A549 (cell line): ENCODE results near the gene CABCOCO1. TPM values are rescaled to one million over a fixed set of nuclear protein-coding genes. Genes with fewer than 3 reads are reported as not detected.

Experiments used
- ATAC-seq, 2 experiments: fragments of 200-7000 bp in 1 of 2; fragments of >200 bp in 1 of 2; cut with Nextera tagmentation in 1 of 2; cut with Tn5 transposase in 1 of 2; 3 replicates each; pipeline versions ENCODE4 v1.8.0 to v1.9.1; 2018 to 2020; ENCODE audit warnings: mild to moderate bottlenecking in 1 of 2, moderate library complexity in 1 of 2
- CTCF ChIA-PET: fragments of 300-600 bp; sonication (Branson Sonifier 250); formaldehyde crosslinking; extraction: SDS; loops from one replicate; lab custom pipeline; 2021; ENCODE audit warnings: antibody characterized with exemption, inconsistent platforms; lab: Yijun Ruan, JAX
- POLR2A ChIA-PET: fragments of 350-600 bp; formaldehyde crosslinking; extraction: SDS; loops from one replicate; lab custom pipeline; 2021; ENCODE audit warnings: antibody characterized with exemption, inconsistent platforms; lab: Yijun Ruan, JAX
- DNase-seq, 2 experiments: peaks; one replicate each; pipeline versions ENCODE4 v3.0.0 to v3.0.0-alpha.2; 2011 to 2016; ENCODE audit warnings: low read depth in 1 of 2, low spot score in 1 of 2
- FAIRE-seq: peaks from 2 replicates; lab custom pipeline; 2011; peaks lifted over from hg19 to GRCh38; lab: Jason Lieb, UNC
- H3K27ac ChIP-seq, 2 experiments: fragments of >200 bp; sonication (Bioruptor Twin); formaldehyde crosslinking; 3 replicates each; pipeline ENCODE4 v1.5.1; 2016 to 2017
- H3K4me1 ChIP-seq: fragments of >200 bp; sonication (Bioruptor Twin); formaldehyde crosslinking; 3 replicates; pipeline ENCODE4 v1.6.1; 2016
- H3K4me2 ChIP-seq: fragments of >200 bp; sonication (Bioruptor Twin); formaldehyde crosslinking; 3 replicates; pipeline ENCODE4 v1.6.1; 2016
- H3K4me3 ChIP-seq: fragments of >200 bp; sonication (Bioruptor Twin); formaldehyde crosslinking; 3 replicates; pipeline ENCODE4 v1.5.1; 2016
- H3K9me3 ChIP-seq: fragments of >200 bp; sonication (Bioruptor Twin); formaldehyde crosslinking; 3 replicates; pipeline ENCODE4 v1.6.1; 2016
- ATOH8 ChIP-seq: fragments of 250-450 bp; sonication (Bioruptor Pico); IDR thresholded peaks from 2 replicates; pipeline ENCODE4 v1.5.0; 2020; ENCODE audit warnings: low read depth, mild to moderate bottlenecking, moderate library complexity
- CBX2 ChIP-seq: fragments of 200-600 bp; sonication (generic); IDR thresholded peaks from 2 replicates; pipeline ENCODE4 v1.6.1; 2016; ENCODE audit warnings: low read depth, mild to moderate bottlenecking, borderline replicate concordance
- CEBPB ChIP-seq, 2 experiments: fragments of >200 bp in 1 of 2; sonication (Bioruptor Twin) in 1 of 2; formaldehyde crosslinking in 1 of 2; IDR thresholded peaks; 2 replicates each; pipeline ENCODE4 v1.6.1; 2012 to 2016
- CHD2 ChIP-seq: fragments of 150-350 bp; IDR thresholded peaks from 2 replicates; pipeline ENCODE4 v1.6.1; 2014; ENCODE audit warnings: low read length; ENCODE audit not compliant: partially characterized antibody
- EHMT2 ChIP-seq: fragments of 200-600 bp; sonication (generic); IDR thresholded peaks from 2 replicates; pipeline ENCODE4 v1.6.1; 2016; ENCODE audit warnings: antibody characterized with exemption, low read depth, mild to moderate bottlenecking, moderate library complexity
- ESRRA ChIP-seq: fragments of 150-350 bp; IDR thresholded peaks from 2 replicates; pipeline ENCODE4 v1.6.1; 2014; ENCODE audit warnings: mild to moderate bottlenecking, low read length, borderline replicate concordance
- GATA3 ChIP-seq: IDR thresholded peaks from 2 replicates; pipeline ENCODE4 v1.6.1; 2012; ENCODE audit warnings: borderline replicate concordance
- HDAC2 ChIP-seq: fragments of 200-600 bp; sonication (generic); IDR thresholded peaks from 2 replicates; pipeline ENCODE4 v1.6.1; 2016
- HEYL ChIP-seq: fragments of 250-450 bp; sonication (Bioruptor Pico); IDR thresholded peaks from 2 replicates; pipeline ENCODE4 v1.8.0; 2021; ENCODE audit warnings: mild to moderate bottlenecking, moderate library complexity
- JUN ChIP-seq, 2 experiments: fragments of >200 bp; sonication (Bioruptor Twin); formaldehyde crosslinking; IDR thresholded peaks; 2 replicates in 1 of 2; 3 replicates in 1 of 2; pipeline ENCODE4 v1.6.1; 2016 to 2017
- JUNB ChIP-seq: fragments of >200 bp; sonication (Bioruptor Twin); formaldehyde crosslinking; IDR thresholded peaks from 2 replicates; pipeline ENCODE4 v1.6.1; 2016
- KDM1A ChIP-seq: fragments of 200-600 bp; sonication (generic); IDR thresholded peaks from 2 replicates; pipeline ENCODE4 v1.6.1; 2016; ENCODE audit warnings: low read depth, mild to moderate bottlenecking
- MAFK ChIP-seq: fragments of 450-650 bp; IDR thresholded peaks from 2 replicates; pipeline ENCODE4 v1.6.1; 2014; ENCODE audit not compliant: partially characterized antibody
- NR3C1 ChIP-seq: fragments of >200 bp; sonication (Bioruptor Twin); formaldehyde crosslinking; IDR thresholded peaks from 3 replicates; pipeline ENCODE4 v1.6.1; 2017
- POLR2A ChIP-seq: IDR thresholded peaks from 2 replicates; pipeline ENCODE4 v1.6.1; 2012; ENCODE audit warnings: mild to moderate bottlenecking, low read length
- RARB ChIP-seq: fragments of 250-450 bp; sonication (Bioruptor Pico); IDR thresholded peaks from 2 replicates; pipeline ENCODE4 v1.8.0; 2021; ENCODE audit warnings: mild to moderate bottlenecking, moderate library complexity
- RNF2 ChIP-seq: fragments of 200-600 bp; sonication (generic); IDR thresholded peaks from 2 replicates; pipeline ENCODE4 v1.6.1; 2016; ENCODE audit warnings: low read depth, mild to moderate bottlenecking, antibody characterized with exemption, moderate library complexity, borderline replicate concordance
- SMC3 ChIP-seq: fragments of >200 bp; sonication (Bioruptor Twin); formaldehyde crosslinking; IDR thresholded peaks from 3 replicates; pipeline ENCODE4 v1.6.1; 2018; ENCODE audit warnings: inconsistent platforms
- TP53 ChIP-seq: fragments of 250-450 bp; sonication (Bioruptor Pico); IDR thresholded peaks from 2 replicates; pipeline ENCODE4 v1.5.0; 2021; ENCODE audit warnings: mild to moderate bottlenecking, moderate library complexity
- ZSCAN20 ChIP-seq: fragments of 250-450 bp; sonication (Bioruptor Pico); IDR thresholded peaks from 2 replicates; pipeline ENCODE4 v1.8.0; 2022; ENCODE audit warnings: mild to moderate bottlenecking, moderate library complexity
- WGBS: methylation state at CpG from one replicate; pipeline ENCODE4 v1.1.6; 2017; ENCODE audit errors: missing lambda C conversion rate; 5-methylcytosine and 5-hydroxymethylcytosine counted together
- polyA plus RNA-seq, 4 experiments: library from polyadenylated mRNA; depleted of rRNA in 3 of 4; stranded (reverse); fragments of >200 nt; fragmentation: RNase III in 1 of 4; extraction: RNeasy Plus Mini Kit Qiagen cat#74134 plus additional on column Dnase treatment in 1 of 4; gene quantifications; 2 replicates in 3 of 4; 3 replicates in 1 of 4; pipeline ENCODE4 v1.2.3, GENCODE V29; 2011 to 2017
- TF ChIP-seq, protein P1 (sequence below): fragments of 200-600 bp; sonication (generic); IDR thresholded peaks from 2 replicates; pipeline ENCODE4 v1.6.1; 2016; ENCODE audit warnings: antibody characterized with exemption, mild to moderate bottlenecking, moderate library complexity
- TF ChIP-seq, protein P2 (sequence below): fragments of 450-650 bp; IDR thresholded peaks from 2 replicates; pipeline ENCODE4 v1.6.1; 2014; ENCODE audit warnings: antibody characterized with exemption
- TF ChIP-seq, protein P3 (sequence below): fragments of 250-450 bp; sonication (Bioruptor Pico); IDR thresholded peaks from 2 replicates; pipeline ENCODE4 v1.5.0; 2021; ENCODE audit warnings: mild to moderate bottlenecking, moderate library complexity, borderline replicate concordance

The CABCOCO1 gene
- polyA plus RNA-seq, 2 of the 4 experiments (the other 2 are of a cell fraction): 0.77 to 1.1 TPM

- POLR2A ChIA-PET: no interaction called here
- no peak for FAIRE-seq
Measured at GRCh38 chr10:61812052-61812721, 149.5 kb downstream of the CABCOCO1 start.

DNA sequence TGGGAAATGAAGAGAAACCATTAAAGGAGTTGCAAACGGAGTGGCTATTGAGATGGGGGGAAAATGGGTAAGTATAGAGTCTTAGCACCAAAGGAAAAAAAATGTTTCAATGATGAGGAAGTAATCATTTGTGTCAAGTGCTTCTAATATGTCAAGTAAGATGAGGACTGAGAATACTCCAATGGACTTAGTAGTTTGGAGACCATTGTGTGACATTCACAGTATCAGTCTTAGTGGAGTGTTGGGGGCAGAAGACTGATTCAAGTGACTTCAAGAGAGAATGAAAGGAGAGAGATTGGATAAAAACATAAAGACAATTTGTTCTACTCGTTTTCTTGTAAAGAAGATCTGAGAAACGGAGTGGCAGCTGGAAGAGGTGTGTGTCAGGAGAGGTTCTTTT, 150.2 kb downstream of the CABCOCO1 start:
- ChIA-PET POLR2A (no interaction called here), CTCF (interaction anchor here (0.7 kb wide), 1 partner anchor 14 kb away, joined by 4 read pairs; no protein-coding TSS in a partner anchor)
- no peak overlapping the region for H3K4me3 ChIP-seq
- no peaks in the 10 kb centered on the region for H3K9me3 ChIP-seq
- no peak for FAIRE-seq
- no peak overlapping the region for H3K27ac ChIP-seq
- ATAC-seq: no peak
- DNase-seq: no peak
- TF ChIP-seq HEYL (CRISPR knock-in tag): no peak
- no peak for TF ChIP-seq EHMT2
- TF ChIP-seq SMC3: no peak
- no peak for TF ChIP-seq JUN (IDR thresholded peaks at IDR 0.05)
- TF ChIP-seq NR3C1: no peak
- no peak for TF ChIP-seq ESRRA
- TF ChIP-seq, protein P1, sequence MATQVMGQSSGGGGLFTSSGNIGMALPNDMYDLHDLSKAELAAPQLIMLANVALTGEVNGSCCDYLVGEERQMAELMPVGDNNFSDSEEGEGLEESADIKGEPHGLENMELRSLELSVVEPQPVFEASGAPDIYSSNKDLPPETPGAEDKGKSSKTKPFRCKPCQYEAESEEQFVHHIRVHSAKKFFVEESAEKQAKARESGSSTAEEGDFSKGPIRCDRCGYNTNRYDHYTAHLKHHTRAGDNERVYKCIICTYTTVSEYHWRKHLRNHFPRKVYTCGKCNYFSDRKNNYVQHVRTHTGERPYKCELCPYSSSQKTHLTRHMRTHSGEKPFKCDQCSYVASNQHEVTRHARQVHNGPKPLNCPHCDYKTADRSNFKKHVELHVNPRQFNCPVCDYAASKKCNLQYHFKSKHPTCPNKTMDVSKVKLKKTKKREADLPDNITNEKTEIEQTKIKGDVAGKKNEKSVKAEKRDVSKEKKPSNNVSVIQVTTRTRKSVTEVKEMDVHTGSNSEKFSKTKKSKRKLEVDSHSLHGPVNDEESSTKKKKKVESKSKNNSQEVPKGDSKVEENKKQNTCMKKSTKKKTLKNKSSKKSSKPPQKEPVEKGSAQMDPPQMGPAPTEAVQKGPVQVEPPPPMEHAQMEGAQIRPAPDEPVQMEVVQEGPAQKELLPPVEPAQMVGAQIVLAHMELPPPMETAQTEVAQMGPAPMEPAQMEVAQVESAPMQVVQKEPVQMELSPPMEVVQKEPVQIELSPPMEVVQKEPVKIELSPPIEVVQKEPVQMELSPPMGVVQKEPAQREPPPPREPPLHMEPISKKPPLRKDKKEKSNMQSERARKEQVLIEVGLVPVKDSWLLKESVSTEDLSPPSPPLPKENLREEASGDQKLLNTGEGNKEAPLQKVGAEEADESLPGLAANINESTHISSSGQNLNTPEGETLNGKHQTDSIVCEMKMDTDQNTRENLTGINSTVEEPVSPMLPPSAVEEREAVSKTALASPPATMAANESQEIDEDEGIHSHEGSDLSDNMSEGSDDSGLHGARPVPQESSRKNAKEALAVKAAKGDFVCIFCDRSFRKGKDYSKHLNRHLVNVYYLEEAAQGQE: no peak
- 17% methylated on average over 3 of the region's 3 CpGs for WGBS
- no peak overlapping the region for H3K4me2 ChIP-seq
- H3K4me1 ChIP-seq: no peaks in the 10 kb centered on the region

More at GRCh38 chr10:61812052-61812721, 149.5 kb downstream of the CABCOCO1 start:
- no peak for DNase-seq
- Histone ChIP-seq H3K4me3 (no peak overlapping the region), H3K27ac (no peak overlapping the region), H3K4me1 (no peaks in the 10 kb centered on the region), H3K4me2 (no peak overlapping the region)
- no peak for ATAC-seq
- CTCF ChIA-PET: no interaction called here
- WGBS: 70% methylated on average over 5 of the region's 5 CpGs
- no peak for TF ChIP-seq GATA3
- TF ChIP-seq CBX2: no peak
- TF ChIP-seq CHD2: no peak
- no peak for TF ChIP-seq TP53 (CRISPR knock-in tag)
- no peak for TF ChIP-seq HEYL (CRISPR knock-in tag)
- TF ChIP-seq, all 56 proteins: peak for 0
- no peaks in the 10 kb centered on the region for H3K9me3 ChIP-seq

GRCh38 chr10:61814160-61814559, 151.4 kb downstream of the CABCOCO1 start:
- ATAC-seq: no peak
- no peaks in the 10 kb centered on the region for H3K4me1 ChIP-seq
- H3K9me3 ChIP-seq: no peaks in the 10 kb centered on the region
- no peak for DNase-seq
- TF ChIP-seq KDM1A: no peak
- TF ChIP-seq MAFK: peak; percentile 70
- no peak for TF ChIP-seq POLR2A
- H3K27ac ChIP-seq: no peak overlapping the region
- 91% methylated on average over 2 of the region's 2 CpGs for WGBS
- FAIRE-seq: no peak
- POLR2A ChIA-PET: no interaction called here
- CTCF ChIA-PET: interaction anchor here (1.8 kb wide), 1 partner anchor 21 kb away, joined by 6 read pairs; no protein-coding TSS in a partner anchor
- no peak overlapping the region for H3K4me2 ChIP-seq
- H3K4me3 ChIP-seq: no peak overlapping the region

DNA sequence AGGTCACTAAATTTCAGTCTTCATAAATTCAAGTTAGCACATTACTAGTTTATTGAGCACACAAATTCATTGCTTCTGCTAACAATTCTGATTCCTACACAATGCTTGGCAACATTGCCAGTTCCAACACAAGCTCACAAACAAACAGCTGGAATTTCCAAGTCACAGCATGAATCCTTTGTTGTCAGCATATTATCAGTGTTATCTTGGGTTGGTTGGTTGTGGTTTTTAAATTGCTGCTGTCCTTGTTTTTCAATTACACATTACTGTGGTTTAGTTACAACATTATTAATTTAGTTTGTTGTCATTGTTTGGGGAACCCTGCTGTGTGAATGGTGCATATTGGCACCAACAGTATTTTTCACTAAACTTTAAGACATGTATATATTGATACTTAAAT, 152.8 kb downstream of the CABCOCO1 start:
- Histone ChIP-seq H3K4me1 (no peaks in the 10 kb centered on the region), H3K4me2 (no peak overlapping the region), H3K4me3 (no peak overlapping the region), H3K9me3 (no peaks in the 10 kb centered on the region), H3K27ac (no peak overlapping the region)
- ChIA-PET CTCF (interaction anchor here (1.8 kb wide), 1 partner anchor 20 kb away, joined by 6 read pairs; no protein-coding TSS in a partner anchor), POLR2A (no interaction called here)
- ATAC-seq: no peak
- DNase-seq: no peak
- no peak for FAIRE-seq
- TF ChIP-seq HEYL (CRISPR knock-in tag): no peak
- TF ChIP-seq ATOH8 (CRISPR knock-in tag): no peak
- no peak for TF ChIP-seq RARB
- TF ChIP-seq NR3C1: no peak
- TF ChIP-seq, protein P2, sequence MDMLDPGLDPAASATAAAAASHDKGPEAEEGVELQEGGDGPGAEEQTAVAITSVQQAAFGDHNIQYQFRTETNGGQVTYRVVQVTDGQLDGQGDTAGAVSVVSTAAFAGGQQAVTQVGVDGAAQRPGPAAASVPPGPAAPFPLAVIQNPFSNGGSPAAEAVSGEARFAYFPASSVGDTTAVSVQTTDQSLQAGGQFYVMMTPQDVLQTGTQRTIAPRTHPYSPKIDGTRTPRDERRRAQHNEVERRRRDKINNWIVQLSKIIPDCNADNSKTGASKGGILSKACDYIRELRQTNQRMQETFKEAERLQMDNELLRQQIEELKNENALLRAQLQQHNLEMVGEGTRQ: no peak
- TF ChIP-seq TP53 (CRISPR knock-in tag): no peak
- no peak for TF ChIP-seq GATA3
- no peak for TF ChIP-seq JUNB
- TF ChIP-seq ZSCAN20 (CRISPR knock-in tag): no peak
- TF ChIP-seq SMC3: no peak
- TF ChIP-seq CEBPB (IDR thresholded peaks at IDR 0.05): no peak
- TF ChIP-seq, protein P3, sequence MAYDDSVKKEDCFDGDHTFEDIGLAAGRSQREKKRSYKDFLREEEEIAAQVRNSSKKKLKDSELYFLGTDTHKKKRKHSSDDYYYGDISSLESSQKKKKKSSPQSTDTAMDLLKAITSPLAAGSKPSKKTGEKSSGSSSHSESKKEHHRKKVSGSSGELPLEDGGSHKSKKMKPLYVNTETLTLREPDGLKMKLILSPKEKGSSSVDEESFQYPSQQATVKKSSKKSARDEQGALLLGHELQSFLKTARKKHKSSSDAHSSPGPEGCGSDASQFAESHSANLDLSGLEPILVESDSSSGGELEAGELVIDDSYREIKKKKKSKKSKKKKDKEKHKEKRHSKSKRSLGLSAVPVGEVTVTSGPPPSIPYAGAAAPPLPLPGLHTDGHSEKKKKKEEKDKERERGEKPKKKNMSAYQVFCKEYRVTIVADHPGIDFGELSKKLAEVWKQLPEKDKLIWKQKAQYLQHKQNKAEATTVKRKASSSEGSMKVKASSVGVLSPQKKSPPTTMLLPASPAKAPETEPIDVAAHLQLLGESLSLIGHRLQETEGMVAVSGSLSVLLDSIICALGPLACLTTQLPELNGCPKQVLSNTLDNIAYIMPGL (CRISPR knock-in tag): no peak
- TF ChIP-seq EHMT2: no peak
- no peak for TF ChIP-seq RNF2
- TF ChIP-seq HDAC2: no peak
